ENCODE measurements around the gene TSGA10IP. TPM values are rescaled to one million over a fixed set of nuclear protein-coding genes. Genes with fewer than 3 reads are reported as not detected.

TSGA10IP gene
- total and polyA plus RNA-seq, 3 experiments from 2014 or later: not detected

- Histone ChIP-seq H3K4me3 (ENCODE audit: low read length) (peak overlapping the region; percentile 99), H3K36me3 (ENCODE audit: insufficient read depth, low read length) (peaks cover 16% of the 10 kb centered on the region), H3K4me1 (ENCODE audit: insufficient read depth, low read length) (peaks cover 41% of the 10 kb centered on the region), H3K27me3 (ENCODE audit: insufficient read depth, low read length, poor library complexity, severe bottlenecking) (no peaks in the 10 kb centered on the region), H3K9me3 (ENCODE audit: low read length) (no peaks in the 10 kb centered on the region), H3K27ac (ENCODE audit: low read depth, low read length) (peak overlapping the region; percentile 91)
- H3K27ac Mint-ChIP-seq: peak overlapping the region; percentile 95 to 99 (median 98)
- no peaks in the 10 kb centered on the region for H3K27me3 Mint-ChIP-seq
- peaks cover 2 to 39% (median 3%) of the 10 kb centered on the region in 3 donors for H3K36me3 Mint-ChIP-seq
- ChIA-PET CTCF (interaction anchor here (0.7 to 1.4 kb wide), 4 partner anchors 32 to 84 kb away, joined by 3 to 7 read pairs (median 3); partner anchors contain the start of gene CCDC85B), POLR2A (interaction anchor here (0.7 to 2.2 kb wide), 6 partner anchors 33 to 102 kb away, joined by 3 to 7 read pairs (median 3); partner anchors contain the start of genes CCDC85B and FIBP)
- DNase-seq: no peak
- H3K4me1 Mint-ChIP-seq: peaks cover 32 to 53% (median 53%) of the 10 kb centered on the region in 3 donors
- no peaks in the 10 kb centered on the region for H3K9me3 Mint-ChIP-seq
- peak overlapping the region; percentile 92 to 99 (median 97) for H3K4me3 Mint-ChIP-seq
Measured at GRCh38 chr11:65960824-65961266, 15.6 kb downstream of the TSGA10IP start.

GRCh38 chr11:65961267-65962140 is 16.2 kb downstream of the TSGA10IP start, which contains the start of gene SART1:
TSS of gene SART1 (plus strand) at chr11:65961734. CDS start at chr11:65961781, 47 bp downstream.
- Histone ChIP-seq H3K27me3 (ENCODE audit: insufficient read depth, low read length, poor library complexity, severe bottlenecking) (no peaks in the 10 kb centered on the region), H3K9me3 (ENCODE audit: low read length) (no peaks in the 10 kb centered on the region), H3K4me1 (ENCODE audit: insufficient read depth, low read length) (peaks cover 38% of the 10 kb centered on the region), H3K27ac (ENCODE audit: low read depth, low read length) (peak within 1 kb of the TSS; percentile 91), H3K36me3 (ENCODE audit: insufficient read depth, low read length) (peaks cover 22% of the 10 kb centered on the region), H3K4me3 (ENCODE audit: low read length) (peak within 1 kb of the TSS; percentile 99)
- ChIA-PET POLR2A (interaction anchor here (1.4 to 2.2 kb wide), 2 partner anchors 71 to 73 kb away, joined by 4 to 7 read pairs; partner anchors contain the start of genes CCDC85B and FIBP), CTCF (interaction anchor here (1.1 to 1.4 kb wide), 5 partner anchors 71 to 101 kb away, joined by 3 to 8 read pairs (median 6); partner anchors contain the start of genes CCDC85B, FIBP and MUS81)
- DNase-seq: peak; percentile 95 to 99 (median 96)
- Mint-ChIP-seq H3K27me3 (no peaks in the 10 kb centered on the region), H3K9me3 (no peaks in the 10 kb centered on the region), H3K27ac (peak within 1 kb of the TSS; percentile 95 to 99 (median 98)), H3K4me3 (peak within 1 kb of the TSS; percentile 92 to 99 (median 97)), H3K36me3 (peaks cover 3 to 46% (median 4%) of the 10 kb centered on the region in 3 donors), H3K4me1 (peaks cover 32 to 54% (median 52%) of the 10 kb centered on the region in 3 donors)

GRCh38 chr11:65962141-65962564 is 16.9 kb downstream of the TSGA10IP start:
- peak overlapping the region; percentile 33 to 99 (median 95) for H3K27ac Mint-ChIP-seq
- H3K4me3 Mint-ChIP-seq: peak overlapping the region; percentile 92 to 99 (median 97)
- peaks cover 3 to 53% (median 4%) of the 10 kb centered on the region in 3 donors for H3K36me3 Mint-ChIP-seq
- ChIA-PET POLR2A (interaction anchor here (0.5 kb wide), 1 partner anchor 74 kb away, joined by 5 read pairs; the partner anchor contains the start of gene FIBP), CTCF (interaction anchor here (1.2 to 1.4 kb wide), 3 partner anchors 74 to 102 kb away, joined by 5 to 8 read pairs (median 6); partner anchors contain the start of genes FIBP and MUS81)
- H3K9me3 ChIP-seq (ENCODE audit: low read length): no peaks in the 10 kb centered on the region
- H3K4me3 ChIP-seq (ENCODE audit: low read length): peak overlapping the region; percentile 99
- H3K27ac ChIP-seq (ENCODE audit: low read depth, low read length): peak overlapping the region; percentile 69
- H3K4me1 Mint-ChIP-seq: peaks cover 27 to 48% (median 46%) of the 10 kb centered on the region in 3 donors
- H3K4me1 ChIP-seq (ENCODE audit: insufficient read depth, low read length): peaks cover 31% of the 10 kb centered on the region
- DNase-seq: no peak
- no peaks in the 10 kb centered on the region for H3K9me3 Mint-ChIP-seq
- no peaks in the 10 kb centered on the region for H3K27me3 Mint-ChIP-seq
- no peaks in the 10 kb centered on the region for H3K27me3 ChIP-seq (ENCODE audit: insufficient read depth, low read length, poor library complexity, severe bottlenecking)
- peaks cover 29% of the 10 kb centered on the region for H3K36me3 ChIP-seq (ENCODE audit: insufficient read depth, low read length)

GRCh38 chr11:65964906-65965305 is 19.6 kb downstream of the TSGA10IP start:
- peaks cover 50% of the 10 kb centered on the region for H3K36me3 ChIP-seq (ENCODE audit: insufficient read depth, low read length)
- H3K27ac Mint-ChIP-seq: peak overlapping the region in 1 of 8 donors; percentile 91
- CTCF ChIA-PET: interaction anchor here (1.4 to 3.5 kb wide), 3 partner anchors 56 to 77 kb away, joined by 3 to 11 read pairs (median 3); partner anchors contain the start of gene FIBP

GRCh38 chr11:65965986-65966762 is 20.9 kb downstream of the TSGA10IP start:
- H3K27ac Mint-ChIP-seq: peak overlapping the region in 1 of 8 donors; percentile 43
- H3K4me3 Mint-ChIP-seq: no peak overlapping the region
- no peak overlapping the region for H3K4me3 ChIP-seq (ENCODE audit: low read length)
- peaks cover 30 to 42% (median 37%) of the 10 kb centered on the region in 3 donors for H3K4me1 Mint-ChIP-seq
- H3K27ac ChIP-seq (ENCODE audit: low read depth, low read length): no peak overlapping the region
- ChIA-PET CTCF (interaction anchor here (1.2 to 3.5 kb wide), 2 partner anchors 75 to 78 kb away, joined by 4 to 11 read pairs; partner anchors contain the start of gene FIBP), POLR2A (no interaction called here)
- peaks cover 53% of the 10 kb centered on the region for H3K36me3 ChIP-seq (ENCODE audit: insufficient read depth, low read length)
- no peaks in the 10 kb centered on the region for H3K9me3 ChIP-seq (ENCODE audit: low read length)
- DNase-seq: no peak
- peaks cover 21% of the 10 kb centered on the region for H3K4me1 ChIP-seq (ENCODE audit: insufficient read depth, low read length)
- H3K9me3 Mint-ChIP-seq: no peaks in the 10 kb centered on the region
- no peaks in the 10 kb centered on the region for H3K27me3 Mint-ChIP-seq
- peaks cover 3 to 83% (median 17%) of the 10 kb centered on the region in 3 donors for H3K36me3 Mint-ChIP-seq
- no peaks in the 10 kb centered on the region for H3K27me3 ChIP-seq (ENCODE audit: insufficient read depth, low read length, poor library complexity, severe bottlenecking)

More at GRCh38 chr11:65964906-65965305, 19.6 kb downstream of the TSGA10IP start:
- Histone ChIP-seq H3K27ac (ENCODE audit: low read depth, low read length) (no peak overlapping the region), H3K9me3 (ENCODE audit: low read length) (no peaks in the 10 kb centered on the region), H3K4me1 (ENCODE audit: insufficient read depth, low read length) (peaks cover 26% of the 10 kb centered on the region), H3K27me3 (ENCODE audit: insufficient read depth, low read length, poor library complexity, severe bottlenecking) (no peaks in the 10 kb centered on the region), H3K4me3 (ENCODE audit: low read length) (no peak overlapping the region)
- POLR2A ChIA-PET: interaction anchor here (0.6 kb wide), 1 partner anchor 117 kb away, joined by 5 read pairs; no protein-coding TSS in a partner anchor
- H3K4me3 Mint-ChIP-seq: peak overlapping the region in 1 of 7 donors; percentile 43
- H3K27me3 Mint-ChIP-seq: no peaks in the 10 kb centered on the region
- no peak for DNase-seq
- H3K36me3 Mint-ChIP-seq: peaks cover 3 to 77% (median 13%) of the 10 kb centered on the region in 3 donors
- H3K9me3 Mint-ChIP-seq: no peaks in the 10 kb centered on the region
- peaks cover 29 to 43% (median 43%) of the 10 kb centered on the region in 3 donors for H3K4me1 Mint-ChIP-seq

- peaks cover 15% of the 10 kb centered on the region for H3K4me1 ChIP-seq (ENCODE audit: insufficient read depth, low read length)
- H3K27me3 Mint-ChIP-seq: no peaks in the 10 kb centered on the region
- no peak overlapping the region for H3K4me3 Mint-ChIP-seq
- peaks cover 54% of the 10 kb centered on the region for H3K36me3 ChIP-seq (ENCODE audit: insufficient read depth, low read length)
- no peak overlapping the region for H3K27ac ChIP-seq (ENCODE audit: low read depth, low read length)
- no peak overlapping the region for H3K4me3 ChIP-seq (ENCODE audit: low read length)
- H3K4me1 Mint-ChIP-seq: peaks cover 22 to 33% (median 27%) of the 10 kb centered on the region in 3 donors
- DNase-seq: no peak
- H3K9me3 Mint-ChIP-seq: no peaks in the 10 kb centered on the region
- H3K27ac Mint-ChIP-seq: no peak overlapping the region
- ChIA-PET CTCF (interaction anchor here (0.5 to 1.2 kb wide), 4 partner anchors 70 to 83 kb away, joined by 3 to 4 read pairs (median 4); partner anchors contain the start of gene CCDC85B), POLR2A (interaction anchor here (0.6 kb wide), 1 partner anchor 9 kb away, joined by 3 read pairs; no protein-coding TSS in a partner anchor)
- no peaks in the 10 kb centered on the region for H3K9me3 ChIP-seq (ENCODE audit: low read length)
- no peaks in the 10 kb centered on the region for H3K27me3 ChIP-seq (ENCODE audit: insufficient read depth, low read length, poor library complexity, severe bottlenecking)
- peaks cover 3 to 84% (median 24%) of the 10 kb centered on the region in 3 donors for H3K36me3 Mint-ChIP-seq
Measured at GRCh38 chr11:65967329-65967934, 22.2 kb downstream of the TSGA10IP start.

Data from CD8-positive, alpha-beta memory T cell (primary cell).